ENCODE data around the gene NUMA1. TPM values are rescaled to one million over a fixed set of nuclear protein-coding genes. Genes with fewer than 3 reads are reported as not detected.

The NUMA1 gene
- total and polyA plus RNA-seq, 2 of the 8 experiments (the other 6 are each of a cell fraction or from before 2014, with no cell fraction given): 101 to 107 TPM

- TF ChIP-seq EP300 (IDR thresholded peaks at IDR 0.05; ENCODE audit: borderline replicate concordance in 1 of 2, low read depth in 2 of 2, low read length in 2 of 2) (no peak; a peak in 1 of 3 replicates), RXRA (IDR thresholded peaks at IDR 0.05; ENCODE audit: insufficient read depth, low read depth, low read length) (no peak), TEAD4 (IDR thresholded peaks at IDR 0.05; ENCODE audit: low read depth, low read length) (no peak), POLR2A (IDR thresholded peaks at IDR 0.05; ENCODE audit: control extremely low read depth in 1 of 2, low read depth in 2 of 2, low read length in 2 of 2) (peak in 1 of 2 experiments; percentile 74; a peak in 1 of 3 replicates), POU5F1 (IDR thresholded peaks at IDR 0.05; ENCODE audit: low read depth, low read length) (no peak), SP4 (IDR thresholded peaks at IDR 0.05; ENCODE audit: low read length) (peak; percentile 87; the same call in 1 of the 2 replicates), KDM5A (IDR thresholded peaks at IDR 0.05; ENCODE audit: low read length) (no peak), CHD2 (IDR thresholded peaks at IDR 0.05; ENCODE audit: low read length) (no peak; the same call in 1 of the 2 replicates), CTBP2 (IDR thresholded peaks at IDR 0.05; ENCODE audit: borderline replicate concordance, insufficient read depth, insufficient read length, low read length) (no peak), TCF12 (IDR thresholded peaks at IDR 0.05; ENCODE audit: low read depth, low read length) (no peak), TAF7 (optimal IDR thresholded peaks at IDR 0.05; ENCODE audit: borderline replicate concordance, low read depth, low read length) (peak; percentile 91), MAX (IDR thresholded peaks at IDR 0.05) (peak; percentile 7; the same call in 1 of the 2 replicates), FOSL1 (IDR thresholded peaks at IDR 0.05; ENCODE audit: insufficient read depth, low read depth, low read length) (no peak), HDAC2 (IDR thresholded peaks at IDR 0.05; ENCODE audit: borderline replicate concordance in 1 of 2, low read depth in 2 of 2, low read length in 2 of 2) (no peak; a peak in 1 of 4 replicates), EZH2 (IDR thresholded peaks at IDR 0.05; ENCODE audit: low read depth, low read length, severe bottlenecking) (no peak)
These were observed at the start of gene NUMA1, which contains the start of gene LRRC51 (continued) for GRCh38 chr11:72080326-72081183.
